Omental fat pad (tissue), 4 donors: Measurements from ENCODE around the gene ISM1. TPM values are rescaled to one million over a fixed set of nuclear protein-coding genes. Genes with fewer than 3 reads are reported as not detected.

Experiments used
- ATAC-seq: fragments of 150-250 bp; one replicate; pipeline ENCODE4 v1.9.1; 2016; ENCODE audit warnings: mild to moderate bottlenecking, moderate library complexity; ENCODE audit not compliant: low FRiP score
- DNase-seq: peaks from one replicate; pipeline ENCODE4 v3.0.0-alpha.2; 2019; ENCODE audit warnings: low spot score
- CTCF ChIP-seq, 3 donors: fragments of 450-650 bp; IDR thresholded peaks; one replicate each; pipeline ENCODE4 v1.5.1; 2016 to 2017; ENCODE audit warnings: antibody characterized with exemption in 3 of 3, mild to moderate bottlenecking in 3 of 3, moderate library complexity in 2 of 3
- total RNA-seq, 4 donors: library from RNA; depleted of rRNA; stranded (reverse); fragments of >200 nt; gene quantifications; one replicate each; pipeline ENCODE4 v1.1.0, GENCODE V29; 2016

The ISM1 gene
- total RNA-seq, 4 donors from 2014 or later, result 1.6 to 7.9 (median 4.3) TPM

GRCh38 chr20:13302647-13303450 lies 81.8 kb downstream of the ISM1 start:
- DNase-seq (no peak), ATAC-seq (no peak)
- TF ChIP-seq CTCF (IDR thresholded peaks at IDR 0.05), result no peak

DNA sequence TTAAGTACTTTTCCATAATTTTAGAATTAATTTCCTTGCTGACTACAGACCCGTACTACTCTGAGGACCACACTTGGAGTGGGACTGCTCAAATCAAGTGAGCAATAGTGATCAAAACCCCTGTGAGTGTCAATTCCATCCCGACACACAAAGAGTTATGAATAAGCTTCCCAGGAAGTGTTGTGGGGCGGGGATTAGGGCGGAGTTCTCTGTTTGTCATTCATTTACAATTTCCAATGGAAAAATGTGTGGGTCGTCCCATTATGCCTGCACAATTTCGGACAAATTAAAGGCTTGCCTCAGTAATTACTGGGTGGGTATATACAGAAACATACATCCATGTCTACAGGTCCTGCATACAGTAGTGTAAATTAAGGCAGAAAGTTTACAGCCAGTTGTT lies 84.2 kb downstream of the ISM1 start:
- DNase-seq, result no peak
- TF ChIP-seq CTCF (IDR thresholded peaks at IDR 0.05), result no peak
- ATAC-seq, result no peak

GRCh38 chr20:13307562-13308163 lies 86.6 kb downstream of the ISM1 start:
- no peak for DNase-seq
- no peak for TF ChIP-seq CTCF (IDR thresholded peaks at IDR 0.05)

DNA sequence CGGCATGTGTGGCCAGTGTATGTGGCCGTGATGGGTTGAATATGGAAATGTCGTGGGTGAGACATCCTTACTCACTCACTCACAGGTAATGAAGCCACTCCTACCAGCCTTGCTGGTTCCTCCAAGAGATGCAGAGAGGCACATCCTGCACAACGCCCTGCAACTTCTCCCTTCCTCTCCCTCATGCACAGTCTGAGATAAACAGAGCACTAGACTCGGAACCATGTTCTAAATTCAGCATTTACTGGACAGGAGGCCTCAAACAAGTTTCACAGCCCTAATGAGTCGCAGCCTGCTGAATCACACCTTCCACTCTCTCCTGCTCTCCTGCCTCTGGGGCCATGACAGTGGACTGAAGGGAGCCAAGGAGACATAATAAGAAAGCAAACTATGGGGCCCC lies 91.2 kb downstream of the ISM1 start:
- DNase-seq (no peak), ATAC-seq (no peak)
- TF ChIP-seq CTCF (IDR thresholded peaks at IDR 0.05), result no peak

More at GRCh38 chr20:13307562-13308163, 86.6 kb downstream of the ISM1 start:
- ATAC-seq, result no peak

DNA sequence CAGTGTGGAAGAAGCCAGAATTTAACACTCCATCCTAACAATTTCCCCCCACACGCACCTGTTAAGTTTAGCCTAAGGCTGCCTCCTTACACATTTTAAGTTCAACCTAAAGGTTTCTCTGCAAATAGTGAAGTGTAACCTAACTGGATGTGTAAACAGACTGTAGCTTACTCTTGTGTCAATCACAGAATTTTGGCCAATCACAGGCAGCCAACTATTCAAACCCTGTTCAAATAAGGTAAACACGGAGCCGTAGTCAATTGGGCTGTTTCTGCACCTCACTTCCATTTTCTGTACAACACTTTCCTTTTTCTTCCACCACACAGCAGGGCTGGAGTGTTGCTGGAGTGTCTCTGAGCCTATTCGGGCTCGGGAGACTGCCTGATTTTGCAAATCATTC lies 92.1 kb downstream of the ISM1 start:
- no peak for ATAC-seq
- TF ChIP-seq CTCF (IDR thresholded peaks at IDR 0.05), result no peak

DNA sequence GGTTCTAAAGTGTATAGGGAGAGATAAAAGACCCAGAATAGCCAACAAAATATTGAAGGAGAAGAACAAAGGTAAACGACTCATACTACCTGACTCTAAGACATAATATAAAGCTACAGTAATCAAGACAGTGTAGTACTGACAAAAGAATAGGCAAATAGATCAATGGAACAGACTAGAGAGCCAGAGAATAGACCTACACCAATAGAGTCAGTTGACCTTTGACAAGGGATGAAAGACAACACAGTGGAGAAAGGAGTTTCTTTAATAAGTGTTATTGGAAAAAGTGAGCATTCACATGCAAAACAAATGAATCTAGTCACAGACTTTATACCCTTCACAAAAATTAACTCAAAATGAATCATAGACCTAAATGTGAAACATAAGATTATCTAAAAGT lies 96.4 kb downstream of the ISM1 start:
- ATAC-seq (no peak), DNase-seq (no peak)
- no peak for TF ChIP-seq CTCF (IDR thresholded peaks at IDR 0.05)

More for the DNA sequence above, 92.1 kb downstream of the ISM1 start:
- no peak for DNase-seq
